ENCODE data around the gene DGCR2.

Gene DGCR2

GRCh38 chr22:19048531-19048930, 73.7 kb downstream of the DGCR2 start:
- no peak overlapping the region for H3K27ac ChIP-seq (ENCODE audit: low read length)
- no peak overlapping the region for H3K4me3 ChIP-seq (ENCODE audit: low read length)
- H3K27me3 ChIP-seq (ENCODE audit: control insufficient read depth, insufficient read depth, low read length) = no peaks in the 10 kb centered on the region
- no peak overlapping the region for H3K9ac ChIP-seq (ENCODE audit: low read length)
- no peaks in the 10 kb centered on the region for H3K4me1 ChIP-seq (ENCODE audit: control insufficient read depth, low read depth, low read length)
- H3K9me3 ChIP-seq (ENCODE audit: control insufficient read depth, low read depth, low read length) = no peaks in the 10 kb centered on the region
- peaks cover 52% of the 10 kb centered on the region for H3K36me3 ChIP-seq (ENCODE audit: control insufficient read depth, low read depth, low read length)

- peaks cover 52% of the 10 kb centered on the region for H3K36me3 ChIP-seq (ENCODE audit: control insufficient read depth, low read depth, low read length)
- no peaks in the 10 kb centered on the region for H3K4me1 ChIP-seq (ENCODE audit: control insufficient read depth, low read depth, low read length)
- H3K4me3 ChIP-seq (ENCODE audit: low read length) = no peak overlapping the region
- H3K9ac ChIP-seq (ENCODE audit: low read length) = no peak overlapping the region
- no peaks in the 10 kb centered on the region for H3K27me3 ChIP-seq (ENCODE audit: control insufficient read depth, insufficient read depth, low read length)
- no peaks in the 10 kb centered on the region for H3K9me3 ChIP-seq (ENCODE audit: control insufficient read depth, low read depth, low read length)
- H3K27ac ChIP-seq (ENCODE audit: low read length) = no peak overlapping the region
Observed at GRCh38 chr22:19047993-19048392, 74.2 kb downstream of the DGCR2 start.

- H3K4me1 ChIP-seq (ENCODE audit: control insufficient read depth, low read depth, low read length) = no peaks in the 10 kb centered on the region
- H3K36me3 ChIP-seq (ENCODE audit: control insufficient read depth, low read depth, low read length) = peaks cover 56% of the 10 kb centered on the region
- H3K9ac ChIP-seq (ENCODE audit: low read length) = no peak overlapping the region
- H3K27me3 ChIP-seq (ENCODE audit: control insufficient read depth, insufficient read depth, low read length) = no peaks in the 10 kb centered on the region
- H3K9me3 ChIP-seq (ENCODE audit: control insufficient read depth, low read depth, low read length) = no peaks in the 10 kb centered on the region
- no peak overlapping the region for H3K27ac ChIP-seq (ENCODE audit: low read length)
- no peak overlapping the region for H3K4me3 ChIP-seq (ENCODE audit: low read length)
Observed at GRCh38 chr22:19046719-19047609, 75.2 kb downstream of the DGCR2 start.

GRCh38 chr22:19046287-19046686, 75.9 kb downstream of the DGCR2 start:
- no peak overlapping the region for H3K4me3 ChIP-seq (ENCODE audit: low read length)
- H3K27ac ChIP-seq (ENCODE audit: low read length) = no peak overlapping the region
- H3K9ac ChIP-seq (ENCODE audit: low read length) = no peak overlapping the region
- no peaks in the 10 kb centered on the region for H3K27me3 ChIP-seq (ENCODE audit: control insufficient read depth, insufficient read depth, low read length)
- H3K36me3 ChIP-seq (ENCODE audit: control insufficient read depth, low read depth, low read length) = peaks cover 58% of the 10 kb centered on the region
- no peaks in the 10 kb centered on the region for H3K9me3 ChIP-seq (ENCODE audit: control insufficient read depth, low read depth, low read length)
- no peaks in the 10 kb centered on the region for H3K4me1 ChIP-seq (ENCODE audit: control insufficient read depth, low read depth, low read length)

- Histone ChIP-seq H3K4me1 (ENCODE audit: control insufficient read depth, low read depth, low read length) (no peaks in the 10 kb centered on the region), H3K4me3 (ENCODE audit: low read length) (no peak overlapping the region), H3K27me3 (ENCODE audit: control insufficient read depth, insufficient read depth, low read length) (no peaks in the 10 kb centered on the region), H3K27ac (ENCODE audit: low read length) (no peak overlapping the region), H3K9me3 (ENCODE audit: control insufficient read depth, low read depth, low read length) (no peaks in the 10 kb centered on the region), H3K36me3 (ENCODE audit: control insufficient read depth, low read depth, low read length) (peaks cover 65% of the 10 kb centered on the region), H3K9ac (ENCODE audit: low read length) (no peak overlapping the region)
Observed at GRCh38 chr22:19045094-19045493, 77.1 kb downstream of the DGCR2 start.

- Histone ChIP-seq H3K27me3 (ENCODE audit: control insufficient read depth, insufficient read depth, low read length) (no peaks in the 10 kb centered on the region), H3K9ac (ENCODE audit: low read length) (no peak overlapping the region), H3K36me3 (ENCODE audit: control insufficient read depth, low read depth, low read length) (peaks cover 65% of the 10 kb centered on the region), H3K9me3 (ENCODE audit: control insufficient read depth, low read depth, low read length) (no peaks in the 10 kb centered on the region), H3K4me1 (ENCODE audit: control insufficient read depth, low read depth, low read length) (no peaks in the 10 kb centered on the region), H3K27ac (ENCODE audit: low read length) (no peak overlapping the region), H3K4me3 (ENCODE audit: low read length) (no peak overlapping the region)
Observed at GRCh38 chr22:19044381-19044780, 77.8 kb downstream of the DGCR2 start.

- Histone ChIP-seq H3K36me3 (ENCODE audit: control insufficient read depth, low read depth, low read length) (peaks cover 56% of the 10 kb centered on the region), H3K4me3 (ENCODE audit: low read length) (no peak overlapping the region), H3K9ac (ENCODE audit: low read length) (no peak overlapping the region)
Observed at GRCh38 chr22:19043121-19044085, 78.8 kb downstream of the DGCR2 start.

GRCh38 chr22:19042285-19043120, 79.7 kb downstream of the DGCR2 start:
- no peak overlapping the region for H3K9ac ChIP-seq (ENCODE audit: low read length)
- H3K36me3 ChIP-seq (ENCODE audit: control insufficient read depth, low read depth, low read length) = peaks cover 47% of the 10 kb centered on the region
- no peak overlapping the region for H3K27ac ChIP-seq (ENCODE audit: low read length)
- H3K4me1 ChIP-seq (ENCODE audit: control insufficient read depth, low read depth, low read length) = no peaks in the 10 kb centered on the region
- no peak overlapping the region for H3K4me3 ChIP-seq (ENCODE audit: low read length)
- no peaks in the 10 kb centered on the region for H3K9me3 ChIP-seq (ENCODE audit: control insufficient read depth, low read depth, low read length)
- no peaks in the 10 kb centered on the region for H3K27me3 ChIP-seq (ENCODE audit: control insufficient read depth, insufficient read depth, low read length)

More at GRCh38 chr22:19043121-19044085, 78.8 kb downstream of the DGCR2 start:
- Histone ChIP-seq H3K27ac (ENCODE audit: low read length) (no peak overlapping the region), H3K27me3 (ENCODE audit: control insufficient read depth, insufficient read depth, low read length) (no peaks in the 10 kb centered on the region), H3K4me1 (ENCODE audit: control insufficient read depth, low read depth, low read length) (no peaks in the 10 kb centered on the region), H3K9me3 (ENCODE audit: control insufficient read depth, low read depth, low read length) (no peaks in the 10 kb centered on the region)

GRCh38 chr22:19041704-19042074, 80.5 kb downstream of the DGCR2 start:
- Histone ChIP-seq H3K36me3 (ENCODE audit: control insufficient read depth, low read depth, low read length) (peaks cover 39% of the 10 kb centered on the region), H3K9ac (ENCODE audit: low read length) (no peak overlapping the region), H3K9me3 (ENCODE audit: control insufficient read depth, low read depth, low read length) (no peaks in the 10 kb centered on the region)

GRCh38 chr22:19040888-19041703, 81.1 kb downstream of the DGCR2 start:
- no peaks in the 10 kb centered on the region for H3K9me3 ChIP-seq (ENCODE audit: control insufficient read depth, low read depth, low read length)
- peaks cover 34% of the 10 kb centered on the region for H3K36me3 ChIP-seq (ENCODE audit: control insufficient read depth, low read depth, low read length)
- H3K27ac ChIP-seq (ENCODE audit: low read length) = no peak overlapping the region
- H3K4me3 ChIP-seq (ENCODE audit: low read length) = no peak overlapping the region
- no peaks in the 10 kb centered on the region for H3K27me3 ChIP-seq (ENCODE audit: control insufficient read depth, insufficient read depth, low read length)
- H3K4me1 ChIP-seq (ENCODE audit: control insufficient read depth, low read depth, low read length) = no peaks in the 10 kb centered on the region
- H3K9ac ChIP-seq (ENCODE audit: low read length) = no peak overlapping the region

More at GRCh38 chr22:19041704-19042074, 80.5 kb downstream of the DGCR2 start:
- H3K4me1 ChIP-seq (ENCODE audit: control insufficient read depth, low read depth, low read length) = no peaks in the 10 kb centered on the region
- no peak overlapping the region for H3K4me3 ChIP-seq (ENCODE audit: low read length)
- H3K27me3 ChIP-seq (ENCODE audit: control insufficient read depth, insufficient read depth, low read length) = no peaks in the 10 kb centered on the region
- no peak overlapping the region for H3K27ac ChIP-seq (ENCODE audit: low read length)
